Stimulated activated naive CD8-positive, alpha-beta T cell treated with anti-CD3 and anti-CD28 coated beads, Interleukin-15, Interleukin-2, amounts not matched to agents 100 U/mL and 50 U/mL, for 24 hours (primary cell): Measurements from ENCODE around the gene PTPN13.

Experiments
- ATAC-seq: fragments of 150-1000 bp; cut with Tn5 transposase; one replicate; pipeline ENCODE4 v1.10.0; 2021
- DNase-seq: peaks from one replicate; pipeline ENCODE4 v3.0.0; 2021

The PTPN13 gene

GRCh38 chr4:86593688-86594558 lies at the start of gene PTPN13:
Gene PTPN13 (plus strand): TSS chr4:86594315. CDS start chr4:86635257, 40,942 bp downstream.
- DNase-seq = peak; percentile 73
- peak; percentile 93 for ATAC-seq

- no peak for DNase-seq
- ATAC-seq = no peak
Observed at GRCh38 chr4:86547140-86547539, 47.0 kb upstream of the PTPN13 start.

DNA sequence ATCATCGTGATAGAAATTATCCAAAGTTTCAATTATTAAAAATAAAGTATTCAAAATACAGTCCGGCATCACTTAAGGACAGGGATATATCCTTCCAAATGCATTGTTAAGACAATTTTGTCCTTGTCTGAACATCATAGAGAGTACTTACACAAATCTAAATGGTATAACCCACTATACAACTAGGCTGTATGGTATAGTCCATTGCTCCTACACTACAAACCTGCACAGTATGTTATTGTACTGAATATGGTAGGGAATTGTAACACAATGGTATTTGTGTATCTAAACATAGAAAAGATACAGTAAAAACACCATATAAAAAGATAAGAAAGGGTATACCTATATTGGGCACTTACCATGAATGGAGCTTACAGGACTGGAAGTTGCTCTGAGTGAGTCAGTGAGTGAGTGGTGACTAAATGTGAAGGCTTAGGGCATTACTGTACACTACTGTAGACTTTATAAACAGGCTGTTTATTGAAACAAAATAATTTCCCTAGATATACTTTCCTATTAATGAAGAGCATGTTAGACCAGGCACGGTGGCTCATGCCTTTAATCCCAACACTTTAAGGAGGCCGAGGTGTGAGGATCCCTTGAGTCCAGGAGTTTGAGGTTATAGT lies 44.8 kb upstream of the PTPN13 start:
- DNase-seq (no peak), ATAC-seq (no peak)

GRCh38 chr4:86551387-86551786 lies 42.7 kb upstream of the PTPN13 start:
- DNase-seq (no peak), ATAC-seq (no peak)

GRCh38 chr4:86554646-86555045 lies 39.5 kb upstream of the PTPN13 start:
- no peak for ATAC-seq
- no peak for DNase-seq

GRCh38 chr4:86556791-86557415 lies 37.2 kb upstream of the PTPN13 start:
- DNase-seq (no peak), ATAC-seq (no peak)

DNA sequence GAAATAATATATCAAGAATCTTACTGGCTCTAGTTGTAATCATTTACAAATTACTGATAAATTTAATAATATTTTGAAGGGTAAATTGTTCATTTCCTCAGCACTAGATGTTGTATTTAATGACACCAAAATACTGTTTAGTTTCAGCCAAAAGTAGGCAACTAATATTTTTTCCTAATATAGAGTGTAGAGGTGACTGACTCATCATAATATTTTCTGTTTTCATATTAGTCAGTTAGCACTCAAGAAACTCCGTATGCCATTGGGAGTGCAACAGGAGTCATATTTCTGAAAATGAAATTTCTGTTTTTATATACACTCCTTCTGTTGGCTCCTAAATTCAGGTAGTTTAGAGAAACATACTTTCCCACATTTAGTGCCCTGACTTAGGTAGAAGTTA lies 36.6 kb upstream of the PTPN13 start:
- ATAC-seq (no peak), DNase-seq (no peak)

DNA sequence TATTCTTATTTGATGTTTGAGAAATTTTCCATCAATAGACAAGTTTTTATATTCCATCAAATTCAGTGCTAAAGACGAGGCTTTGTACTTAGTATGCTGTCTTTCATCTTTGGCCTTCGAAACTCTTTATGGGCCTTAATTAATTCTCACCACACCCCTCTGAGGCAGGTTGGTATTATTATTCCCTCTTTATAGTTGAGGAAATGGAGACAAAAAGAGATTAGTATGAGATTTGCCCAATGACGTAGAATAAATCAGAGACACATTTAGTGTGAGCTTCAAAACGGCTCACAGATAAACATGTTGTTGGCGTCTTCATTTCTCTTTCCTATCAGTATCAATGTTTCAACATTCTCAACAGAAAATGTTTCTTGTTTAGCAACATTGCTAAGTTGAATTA lies 35.9 kb upstream of the PTPN13 start:
- no peak for DNase-seq

GRCh38 chr4:86558797-86559196 lies 35.3 kb upstream of the PTPN13 start:
- no peak for DNase-seq
- ATAC-seq = no peak

More for the DNA sequence above, 35.9 kb upstream of the PTPN13 start:
- no peak for ATAC-seq

DNA sequence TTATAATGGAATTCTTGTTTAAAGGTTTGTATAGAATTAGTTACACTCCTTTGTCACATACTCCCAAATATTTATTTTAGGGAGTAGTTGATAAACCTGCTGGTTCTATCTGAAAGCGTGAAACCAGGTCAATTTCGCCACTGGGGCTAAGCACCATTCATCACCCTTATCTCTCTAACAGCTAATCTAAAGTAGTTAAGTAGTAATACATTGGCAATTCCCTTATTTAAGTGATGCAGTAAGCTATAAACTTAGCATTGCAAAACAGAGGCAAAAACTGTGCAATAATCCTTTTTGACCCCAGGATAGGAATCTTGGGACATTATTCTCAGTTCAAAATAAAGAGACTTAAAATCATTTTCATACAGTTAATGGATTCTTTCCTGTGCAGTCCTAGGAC lies 33.7 kb upstream of the PTPN13 start:
- ATAC-seq = no peak
- DNase-seq = no peak

DNA sequence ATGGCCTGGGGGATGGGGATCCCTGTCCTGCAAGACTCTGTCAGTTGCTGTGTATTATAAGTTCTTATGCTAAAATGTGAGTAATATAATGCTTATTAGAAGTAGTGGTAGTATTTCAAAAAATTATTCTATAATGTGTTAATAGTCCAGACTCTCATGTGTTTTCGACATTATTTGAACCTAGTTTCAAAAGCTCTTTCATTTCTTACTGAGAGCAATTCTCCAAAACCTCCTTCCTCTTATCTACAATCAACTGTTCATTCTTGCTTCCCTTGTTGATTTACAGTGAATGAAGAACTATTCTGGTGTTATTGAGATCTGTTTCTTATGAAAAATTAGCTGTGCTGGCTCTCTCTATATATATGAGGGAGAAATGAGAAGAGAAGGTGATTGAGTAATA lies 32.9 kb upstream of the PTPN13 start:
- no peak for ATAC-seq
- no peak for DNase-seq

GRCh38 chr4:86563416-86563815 lies 30.7 kb upstream of the PTPN13 start:
- no peak for DNase-seq

DNA sequence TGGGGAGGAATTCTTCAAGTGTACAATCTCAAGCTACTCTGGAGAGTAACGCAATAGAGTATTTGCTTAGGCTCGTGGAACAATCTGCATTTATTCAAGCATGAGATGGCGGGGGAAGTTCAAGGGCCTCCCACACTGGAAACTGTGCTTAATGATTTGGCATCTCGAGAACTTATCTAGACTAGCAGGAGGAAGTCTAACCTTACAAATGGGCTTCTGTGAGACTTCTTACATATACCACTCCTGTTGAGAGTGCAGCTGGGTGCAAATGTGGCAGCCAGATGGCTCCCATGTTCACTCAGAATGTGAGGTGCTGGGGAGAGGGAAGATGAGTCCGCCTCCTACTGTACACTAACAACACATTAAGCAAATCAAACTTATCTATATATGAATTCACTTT lies 29.3 kb upstream of the PTPN13 start:
- DNase-seq (no peak), ATAC-seq (no peak)

More at GRCh38 chr4:86563416-86563815, 30.7 kb upstream of the PTPN13 start:
- no peak for ATAC-seq

DNA sequence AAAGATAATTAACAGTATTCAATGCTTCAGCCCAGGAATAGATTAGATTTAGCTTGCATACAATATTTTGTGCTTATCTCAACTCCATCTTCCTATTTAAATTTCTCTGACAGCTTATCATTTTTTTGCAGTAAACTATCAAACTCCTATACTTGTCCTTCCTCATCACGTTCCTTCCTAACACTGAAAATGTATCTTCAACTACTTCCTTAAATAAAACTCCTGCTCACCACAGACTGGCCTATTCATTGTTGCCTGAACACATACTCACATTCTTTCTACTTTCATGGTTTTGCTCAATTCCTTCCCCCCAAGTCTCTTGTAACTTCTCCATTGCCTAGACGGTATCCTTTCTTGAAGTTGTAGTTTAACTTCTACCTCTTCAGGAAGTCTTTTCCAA lies 28.5 kb upstream of the PTPN13 start:
- DNase-seq (no peak), ATAC-seq (no peak)

DNA sequence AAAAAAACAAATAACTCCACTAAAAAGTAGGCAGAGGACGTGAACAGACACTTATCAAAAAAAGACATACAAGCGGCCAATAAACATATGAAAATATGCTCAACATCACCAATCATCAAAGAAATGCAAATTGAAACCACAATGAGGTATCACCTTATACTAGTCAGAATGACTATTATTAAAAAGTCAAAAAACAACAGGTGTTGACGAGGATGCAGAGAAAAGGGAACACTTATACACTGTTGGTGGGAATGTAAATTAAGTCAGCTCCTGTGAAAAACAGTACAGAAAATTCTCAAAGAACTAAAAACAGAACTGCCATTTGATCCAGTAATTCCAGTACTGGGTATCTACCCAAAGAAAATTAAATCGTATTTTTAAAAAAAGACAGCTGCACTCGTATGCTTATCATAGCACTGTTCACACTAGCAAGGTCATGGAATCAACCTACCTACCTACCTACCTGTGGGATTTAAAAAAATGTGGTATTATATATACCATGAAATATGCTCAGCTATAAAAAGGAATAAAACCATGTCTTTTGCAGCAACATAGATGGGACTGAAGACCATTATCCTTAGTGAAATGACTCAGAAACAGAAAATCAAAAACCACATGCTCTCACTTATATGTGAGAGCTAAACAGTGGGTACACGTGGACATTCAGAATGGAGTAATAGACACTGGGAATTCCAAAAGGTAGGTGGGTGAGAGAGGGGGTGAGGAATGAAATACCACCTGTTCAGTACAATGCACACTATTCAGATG lies 24.8 kb upstream of the PTPN13 start:
- ATAC-seq (no peak), DNase-seq (no peak)

DNA sequence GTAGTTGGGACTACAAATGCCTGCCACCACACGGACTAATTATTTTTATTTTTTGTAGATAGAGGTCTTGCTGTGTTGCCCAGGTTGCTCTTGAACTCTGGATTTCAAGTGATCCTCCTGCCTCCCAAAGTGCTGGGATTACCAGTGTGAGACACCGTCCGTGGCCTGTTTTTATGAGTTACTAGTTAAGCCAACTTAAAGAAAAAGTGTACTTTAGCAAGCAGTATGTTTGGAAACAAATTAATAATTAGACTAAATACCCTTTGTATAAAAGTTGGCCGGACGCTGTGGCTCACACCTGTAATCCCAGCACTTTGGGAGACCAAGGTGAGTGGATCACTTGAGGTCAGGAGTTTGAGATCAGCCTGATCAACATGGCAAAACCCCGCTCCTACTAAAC lies 14.2 kb upstream of the PTPN13 start:
- DNase-seq = no peak
- no peak for ATAC-seq

- ATAC-seq = no peak
- no peak for DNase-seq
Observed at GRCh38 chr4:86582410-86582809, 11.7 kb upstream of the PTPN13 start.

- ATAC-seq (no peak), DNase-seq (no peak)
Observed at GRCh38 chr4:86586160-86586572, 7.9 kb upstream of the PTPN13 start.

- DNase-seq = no peak
- ATAC-seq = no peak
Observed at GRCh38 chr4:86586626-86587380, 7.3 kb upstream of the PTPN13 start.

GRCh38 chr4:86587381-86588140 lies 6.6 kb upstream of the PTPN13 start:
- no peak for ATAC-seq

More at GRCh38 chr4:86587381-86588140, 6.6 kb upstream of the PTPN13 start:
- no peak for DNase-seq
